GM21390 (cell line): ENCODE results near the gene ITGA3.

Source experiments
- ATAC-seq: cut with Tn5 transposase; IDR thresholded peaks from one replicate; pipeline ENCODE4 v1.9.1; 2021; ENCODE audit not compliant: unreplicated experiment

Gene ITGA3

DNA sequence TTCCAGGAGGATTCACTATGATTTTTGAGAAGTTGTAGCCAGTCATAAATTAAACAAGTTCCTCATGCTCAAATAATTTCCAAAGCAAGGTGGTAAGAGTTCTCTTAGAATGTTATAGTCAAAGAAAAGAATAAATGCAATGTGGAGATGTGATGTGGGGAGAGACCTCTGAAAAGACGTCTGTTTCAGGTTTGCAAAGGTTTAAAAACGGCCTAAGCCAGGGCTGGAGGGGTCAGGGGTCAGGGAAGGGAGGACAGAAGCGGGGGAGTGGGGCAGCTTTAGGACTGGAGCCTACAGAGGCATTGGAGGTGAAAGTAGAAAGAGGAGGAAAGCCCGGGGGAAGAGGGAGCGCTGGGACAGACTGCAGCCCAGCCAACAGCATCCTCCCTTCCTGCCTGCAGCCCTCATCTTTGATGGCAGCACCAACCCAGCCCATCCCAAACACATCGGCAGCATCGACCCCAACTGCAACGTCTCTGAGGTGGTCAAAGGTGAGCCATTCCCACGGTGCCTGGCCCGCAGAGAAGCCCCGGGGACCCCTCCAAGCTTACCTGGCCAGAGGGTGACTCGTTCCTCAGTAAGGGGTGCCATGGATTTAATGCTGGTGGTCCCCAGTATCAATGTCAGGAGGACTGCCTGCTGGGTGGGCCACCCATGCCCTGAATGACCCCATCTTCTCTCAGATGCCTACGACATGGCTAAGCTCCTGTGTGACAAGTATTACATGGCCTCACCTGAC is 50.7 kb downstream of the ITGA3 start:
- ATAC-seq = no peak

GRCh38 chr17:50107790-50108414 is 52.0 kb downstream of the ITGA3 start:
- no peak for ATAC-seq

- ATAC-seq = no peak
These were observed 52.6 kb downstream of the ITGA3 start for GRCh38 chr17:50108556-50108955.

GRCh38 chr17:50109207-50109606 is 53.3 kb downstream of the ITGA3 start:
- no peak for ATAC-seq

- no peak for ATAC-seq
These were observed 53.9 kb downstream of the ITGA3 start for GRCh38 chr17:50109785-50110184.

- ATAC-seq = no peak
These were observed 54.9 kb downstream of the ITGA3 start for GRCh38 chr17:50110591-50111349.

DNA sequence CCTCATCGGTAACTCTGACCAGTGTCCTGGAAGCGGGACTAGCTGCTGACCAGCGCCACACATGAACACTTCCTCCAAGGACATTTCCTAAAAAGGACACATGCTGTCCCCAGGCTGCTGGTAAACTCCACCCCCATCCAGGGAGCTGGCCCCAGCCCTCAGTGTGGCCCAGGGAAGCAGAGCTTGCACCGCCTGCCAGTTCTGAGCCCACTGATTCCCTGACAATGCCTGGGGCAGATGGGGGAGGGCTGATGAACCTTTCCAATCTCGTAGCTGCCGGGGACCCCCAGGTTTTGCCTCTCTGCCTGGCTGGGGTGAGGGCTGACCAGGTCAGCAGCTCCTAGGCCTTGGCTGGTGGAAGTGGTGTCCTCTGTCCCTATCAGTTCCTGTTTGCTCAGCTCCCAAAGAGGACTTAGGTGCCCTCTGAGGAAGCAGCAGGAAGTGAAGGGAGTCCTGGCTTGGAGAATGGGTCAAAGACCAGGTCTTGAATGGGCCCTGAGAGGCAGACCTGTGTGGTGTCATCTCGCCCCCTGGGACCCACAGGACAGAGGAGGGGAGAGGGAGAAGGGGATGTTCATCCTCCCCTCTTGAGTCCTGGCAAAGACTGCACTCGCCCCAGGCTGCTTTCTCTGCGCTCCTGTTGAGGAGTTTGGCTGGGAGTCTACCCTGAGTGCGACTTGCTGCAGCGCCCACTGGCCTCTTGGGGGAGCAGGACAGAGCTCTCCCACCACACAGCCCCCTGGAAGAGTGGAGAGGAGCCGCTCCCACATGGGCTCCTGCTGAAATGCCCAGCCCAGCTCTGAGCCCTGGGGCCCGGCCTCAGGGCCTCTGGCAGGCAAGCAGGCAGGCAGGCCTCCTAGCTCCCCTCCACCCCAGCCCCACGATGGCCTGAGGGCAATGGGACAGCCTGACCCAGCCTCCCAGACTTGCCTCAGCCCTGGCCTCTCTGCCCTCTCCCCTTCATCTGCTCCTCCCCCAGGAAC is 56.1 kb downstream of the ITGA3 start:
- ATAC-seq = no peak

- ATAC-seq = no peak
These were observed 56.8 kb downstream of the ITGA3 start for GRCh38 chr17:50112694-50113093.

DNA sequence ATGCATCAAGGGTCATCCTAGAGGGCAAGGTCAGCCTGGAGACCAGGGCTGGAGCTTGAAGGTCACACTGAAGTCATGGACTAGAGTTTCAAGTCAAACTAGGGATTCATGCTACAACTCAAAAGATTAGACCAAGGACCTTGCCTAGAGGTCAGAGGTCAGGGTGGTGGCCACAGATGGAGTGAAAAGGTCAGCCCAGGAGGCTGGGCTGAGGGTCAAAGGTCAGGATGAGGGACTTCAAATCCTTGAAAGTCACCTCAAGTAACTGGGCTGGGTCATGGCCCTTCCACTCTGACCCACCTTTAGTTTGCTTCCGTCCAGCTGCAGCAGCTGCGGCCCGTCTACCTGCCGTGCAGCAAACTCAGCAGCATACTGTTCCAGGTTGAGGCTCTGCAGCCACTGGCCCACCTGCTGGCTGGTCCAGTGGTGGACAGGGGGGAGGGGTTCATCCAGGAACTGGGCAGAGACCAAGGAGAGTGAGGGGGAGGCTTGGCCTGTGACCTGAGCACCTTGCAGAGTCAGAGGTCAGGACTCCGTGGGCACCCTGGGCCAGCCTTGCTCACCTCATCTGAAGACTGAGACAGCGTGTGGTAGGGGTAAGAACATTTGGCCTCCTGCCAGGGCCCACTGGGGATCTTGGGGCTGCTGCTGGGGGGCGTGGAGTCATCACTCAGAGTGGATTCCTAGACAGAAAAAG is 57.9 kb downstream of the ITGA3 start:
- no peak for ATAC-seq

- ATAC-seq = no peak
These were observed 58.5 kb downstream of the ITGA3 start for GRCh38 chr17:50114401-50114800.

DNA sequence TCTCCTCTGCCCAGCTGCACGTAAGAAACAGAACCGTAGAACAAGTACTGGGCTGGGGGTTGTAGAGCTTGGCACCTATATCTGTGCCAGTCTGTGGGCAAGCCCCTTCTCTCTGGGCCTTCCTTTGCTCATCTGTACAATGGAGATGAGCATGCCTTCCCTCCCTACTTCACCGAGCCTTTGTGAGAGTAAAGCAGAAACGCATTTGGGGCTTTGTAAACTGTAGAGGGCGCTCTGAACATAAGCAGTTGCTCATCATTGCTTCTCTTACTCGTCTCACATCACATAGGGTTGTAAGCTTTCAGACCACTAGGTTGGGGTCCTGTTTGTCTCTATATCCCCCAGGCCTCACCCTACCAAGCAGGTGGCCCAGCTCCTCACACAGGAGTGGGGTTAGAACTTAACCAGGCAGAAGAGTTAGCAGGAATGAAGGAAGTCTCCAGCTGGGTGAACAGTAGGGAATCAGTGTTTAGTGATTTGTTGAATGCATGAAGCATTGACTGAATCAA is 59.0 kb downstream of the ITGA3 start:
- ATAC-seq = no peak

DNA sequence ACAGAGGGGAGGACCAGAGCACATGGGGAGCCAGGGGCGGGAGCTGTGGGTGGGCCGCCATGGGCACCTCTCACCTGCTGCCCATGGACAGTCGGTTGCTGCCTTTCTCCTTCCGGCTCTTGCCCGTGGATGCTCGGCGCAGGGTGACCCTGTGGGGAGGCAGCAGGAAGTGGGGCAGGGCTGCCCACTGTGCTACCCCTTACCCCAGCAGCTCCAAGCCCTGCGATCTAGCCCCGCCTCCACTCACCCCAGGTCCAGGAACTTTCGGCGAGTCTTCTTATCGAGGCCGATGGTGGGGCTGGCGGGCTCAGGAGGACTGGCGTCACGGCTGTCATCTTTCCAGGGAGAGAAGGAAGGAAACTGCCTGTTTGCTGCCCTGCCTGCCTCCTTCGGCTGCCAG is 59.8 kb downstream of the ITGA3 start:
- no peak for ATAC-seq

- ATAC-seq = no peak
These were observed 61.5 kb downstream of the ITGA3 start for GRCh38 chr17:50117202-50118051.

DNA sequence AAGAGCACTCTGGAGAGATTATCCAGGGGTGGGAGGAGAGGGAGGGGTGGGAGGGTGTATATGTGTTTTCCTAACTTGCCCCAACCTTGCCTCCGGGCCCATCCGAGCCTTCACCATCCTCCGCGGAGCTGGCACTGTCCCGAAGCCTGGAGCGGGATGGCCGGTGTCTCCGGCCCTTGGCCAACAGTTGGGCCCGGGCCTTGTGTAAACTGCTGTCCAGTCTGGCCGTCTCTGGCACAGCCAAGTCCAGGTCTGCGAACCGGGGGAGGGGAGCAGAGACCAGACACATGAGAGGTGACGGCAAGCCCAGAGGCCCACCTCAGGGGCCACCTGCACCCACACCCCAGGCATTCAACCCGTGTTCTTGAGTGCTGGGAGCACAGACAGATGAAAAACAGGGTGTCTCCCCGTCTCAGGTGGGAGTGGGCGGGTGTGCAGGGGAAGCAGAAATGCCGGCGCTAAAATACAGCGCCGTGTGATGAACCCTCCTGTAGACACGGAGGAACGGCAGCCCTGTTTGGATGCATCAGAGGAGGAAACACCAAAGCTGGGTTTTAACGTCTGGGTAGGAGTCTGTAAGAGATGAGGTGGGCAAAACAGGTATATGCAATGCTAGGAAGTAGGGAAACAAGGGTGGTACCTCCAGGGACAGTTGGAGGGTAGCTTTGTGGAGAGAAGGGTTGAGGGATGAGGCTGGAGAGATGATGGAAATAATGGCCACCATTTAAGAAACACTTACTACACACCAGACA is 62.3 kb downstream of the ITGA3 start:
- ATAC-seq = no peak

GRCh38 chr17:50118828-50119218 is 62.9 kb downstream of the ITGA3 start:
- no peak for ATAC-seq

DNA sequence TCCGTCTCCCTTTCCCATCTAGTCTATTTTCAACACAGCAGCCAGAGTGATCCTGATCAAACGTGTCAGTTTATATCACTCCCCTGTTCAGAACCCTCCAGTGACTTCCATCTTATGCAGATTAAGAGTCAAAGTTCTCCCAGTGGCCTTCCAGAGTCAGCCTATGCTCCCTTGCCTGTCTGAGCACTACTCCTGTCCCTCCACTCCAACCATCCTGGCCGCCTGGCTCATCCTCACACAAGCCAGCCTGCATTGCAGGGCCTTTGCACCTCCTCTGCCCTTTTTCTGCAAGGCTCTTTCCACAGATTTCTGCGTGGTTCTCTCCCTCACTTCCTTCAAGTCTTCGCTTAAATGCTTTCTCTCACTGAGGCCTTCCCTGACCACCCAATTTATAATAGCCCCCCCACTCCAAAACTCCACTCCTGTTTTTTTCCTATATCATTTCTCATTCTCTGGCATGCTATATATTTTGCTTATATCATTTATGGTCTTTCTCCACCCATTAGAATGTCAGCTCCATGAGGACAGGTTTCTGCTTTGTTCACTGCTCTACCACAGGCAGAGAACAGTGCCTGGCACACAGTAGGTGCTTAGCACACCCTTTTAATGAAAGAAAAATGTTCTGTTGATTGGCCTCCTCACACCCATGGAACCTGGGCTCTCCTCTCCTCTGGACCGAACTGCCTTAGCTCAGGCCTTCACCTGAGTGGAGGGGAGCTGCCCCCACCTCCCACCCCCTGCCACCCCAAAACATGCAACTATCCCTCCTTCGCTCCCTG is 64.8 kb downstream of the ITGA3 start:
- ATAC-seq = no peak

GRCh38 chr17:50122945-50123344 is 67.0 kb downstream of the ITGA3 start:
- ATAC-seq = no peak
